ENCODE measurements around the gene PAX8. TPM values are rescaled to one million over a fixed set of nuclear protein-coding genes. Genes with fewer than 3 reads are reported as not detected.

The PAX8 gene
- polyA plus RNA-seq, 1 of the 3 experiments (the other 2 are of a cell fraction), result 0.23 TPM

Other genes starting within 250 kb of the PAX8 start
- gene IL36B, start 226.1 kb downstream of the PAX8 start, polyA plus RNA-seq (2012; rRNA removed), result not detected in 2 replicates
- not detected in 2 replicates for gene IL36RN, start 219.7 kb downstream of the PAX8 start, polyA plus RNA-seq (2012; rRNA removed)
- gene IL1F10, start 211.0 kb downstream of the PAX8 start, polyA plus RNA-seq (2012; rRNA removed), result not detected in 2 replicates
- not detected in 2 replicates for gene IL1RN, start 151.3 kb downstream of the PAX8 start, polyA plus RNA-seq (2012; rRNA removed)
- gene PSD4, start 105.0 kb downstream of the PAX8 start, polyA plus RNA-seq (2012; rRNA removed), result 0.31 and 0.35 TPM in 2 replicates
- 14.5 and 19.8 TPM in 2 replicates for gene ZNG1B, start 158.8 kb upstream of the PAX8 start, polyA plus RNA-seq (2012; rRNA removed)
- 0.10 and 0.13 TPM in 2 replicates for gene FOXD4L1, start 219.7 kb upstream of the PAX8 start, polyA plus RNA-seq (2012; rRNA removed)